ENCODE measurements around the gene PKP4. TPM values are rescaled to one million over a fixed set of nuclear protein-coding genes. Genes with fewer than 3 reads are reported as not detected.

Gene PKP4
- total RNA-seq, 1 donor from 2014 or later: 83.9 TPM

DNA sequence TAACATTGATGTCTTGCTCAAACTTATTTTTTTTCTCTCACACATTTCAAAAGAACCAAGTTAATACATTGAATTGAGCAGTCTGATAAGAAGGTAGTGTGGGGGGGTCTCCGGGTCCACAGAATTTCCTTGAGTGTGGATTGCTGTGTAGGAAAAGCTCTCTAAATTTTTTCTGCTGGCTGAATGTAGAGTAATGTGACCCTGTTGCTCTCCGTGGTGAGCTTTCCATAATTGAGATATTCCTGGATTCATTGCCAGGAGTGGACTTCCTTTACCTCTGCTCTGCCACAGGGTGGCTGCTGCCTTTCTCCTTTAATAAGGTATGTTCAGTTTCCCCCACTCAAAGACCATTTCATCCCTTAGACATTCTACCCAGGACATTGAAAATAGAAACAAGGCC lies 50.9 kb downstream of the PKP4 start:
- Histone ChIP-seq H3K9ac (no peak overlapping the region), H3K27me3 (no peaks in the 10 kb centered on the region), H3K27ac (no peak overlapping the region), H3K4me3 (no peak overlapping the region), H4K20me1 (ENCODE audit: low read depth) (peaks cover 12% of the 10 kb centered on the region), H2AFZ (replicated peaks) (no peak overlapping the region), H3F3A (ENCODE audit: low read depth) (no peaks in the 10 kb centered on the region), H3K9me3 (ENCODE audit: low read depth) (no peaks in the 10 kb centered on the region), H3K36me3 (no peaks in the 10 kb centered on the region), H3K4me1 (peaks cover 7% of the 10 kb centered on the region), H3K79me2 (ENCODE audit: low read depth) (peaks cover 99% of the 10 kb centered on the region), H3K4me2 (no peak overlapping the region)
- Mint-ChIP-seq H3K27me3 (ENCODE audit: insufficient read depth, low read depth) (no peaks in the 10 kb centered on the region), H3K27ac (no peak overlapping the region), H3K4me1 (peaks cover 3% of the 10 kb centered on the region), H3K4me3 (no peak overlapping the region), H3K36me3 (peaks cover 20% of the 10 kb centered on the region), H3K9me3 (peaks cover 4% of the 10 kb centered on the region)
- no peak for DNase-seq (ENCODE audit: low spot score)
- no peak for TF ChIP-seq EZH2phosphoT487 (IDR thresholded peaks at IDR 0.05)
- no peak for TF ChIP-seq EZH2 (IDR thresholded peaks at IDR 0.05)
- TF ChIP-seq, protein P1, sequence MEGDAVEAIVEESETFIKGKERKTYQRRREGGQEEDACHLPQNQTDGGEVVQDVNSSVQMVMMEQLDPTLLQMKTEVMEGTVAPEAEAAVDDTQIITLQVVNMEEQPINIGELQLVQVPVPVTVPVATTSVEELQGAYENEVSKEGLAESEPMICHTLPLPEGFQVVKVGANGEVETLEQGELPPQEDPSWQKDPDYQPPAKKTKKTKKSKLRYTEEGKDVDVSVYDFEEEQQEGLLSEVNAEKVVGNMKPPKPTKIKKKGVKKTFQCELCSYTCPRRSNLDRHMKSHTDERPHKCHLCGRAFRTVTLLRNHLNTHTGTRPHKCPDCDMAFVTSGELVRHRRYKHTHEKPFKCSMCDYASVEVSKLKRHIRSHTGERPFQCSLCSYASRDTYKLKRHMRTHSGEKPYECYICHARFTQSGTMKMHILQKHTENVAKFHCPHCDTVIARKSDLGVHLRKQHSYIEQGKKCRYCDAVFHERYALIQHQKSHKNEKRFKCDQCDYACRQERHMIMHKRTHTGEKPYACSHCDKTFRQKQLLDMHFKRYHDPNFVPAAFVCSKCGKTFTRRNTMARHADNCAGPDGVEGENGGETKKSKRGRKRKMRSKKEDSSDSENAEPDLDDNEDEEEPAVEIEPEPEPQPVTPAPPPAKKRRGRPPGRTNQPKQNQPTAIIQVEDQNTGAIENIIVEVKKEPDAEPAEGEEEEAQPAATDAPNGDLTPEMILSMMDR (IDR thresholded peaks at IDR 0.05): no peak

DNA sequence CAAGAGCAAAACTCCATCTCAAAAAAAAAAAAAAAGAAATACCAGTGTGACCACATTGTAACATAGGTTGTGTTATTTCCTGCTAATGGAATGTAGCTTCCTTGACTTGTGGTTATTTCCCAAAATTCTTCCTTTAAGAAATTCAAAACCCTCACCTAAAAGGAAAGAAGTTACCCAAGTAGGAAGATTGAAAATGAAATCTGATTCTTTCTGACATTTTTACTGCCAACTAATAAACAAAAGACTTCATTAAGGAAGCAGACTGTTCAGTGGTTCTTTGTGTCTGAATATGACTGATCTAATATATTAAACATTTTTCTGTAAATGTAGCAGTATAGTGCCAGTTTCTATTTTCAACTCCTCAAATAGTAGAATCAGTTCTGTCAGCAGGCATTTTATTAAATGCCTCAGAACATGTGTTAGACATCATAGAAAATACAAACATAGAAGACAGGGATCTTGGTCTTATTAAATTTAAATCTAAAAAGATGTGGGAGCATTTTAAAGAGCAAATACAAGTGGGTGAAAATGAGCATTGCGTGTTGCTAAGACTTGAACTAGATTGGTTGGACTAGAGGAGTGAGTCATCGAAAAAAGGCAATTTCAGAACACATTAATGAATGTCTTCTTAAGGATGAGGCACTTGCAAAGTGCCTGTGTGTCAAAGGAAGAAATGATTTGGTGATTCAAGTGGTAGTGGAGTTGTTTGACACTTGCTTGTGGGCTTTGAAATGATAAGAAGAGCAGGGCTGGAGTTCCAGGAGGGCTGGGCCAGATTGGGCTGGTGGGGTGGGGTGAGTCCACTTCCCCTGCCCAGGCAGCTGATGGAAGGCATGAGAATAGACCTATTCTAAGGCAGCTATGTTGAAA lies 53.4 kb downstream of the PKP4 start:
- Mint-ChIP-seq H3K4me3 (no peak overlapping the region), H3K9me3 (peaks cover 4% of the 10 kb centered on the region), H3K36me3 (peaks cover 31% of the 10 kb centered on the region), H3K4me1 (peaks cover 3% of the 10 kb centered on the region), H3K27me3 (ENCODE audit: insufficient read depth, low read depth) (no peaks in the 10 kb centered on the region), H3K27ac (no peak overlapping the region)
- Histone ChIP-seq H3K36me3 (no peaks in the 10 kb centered on the region), H2AFZ (replicated peaks) (no peak overlapping the region), H3K4me1 (peaks cover 3% of the 10 kb centered on the region), H3K9ac (no peak overlapping the region), H3K27me3 (no peaks in the 10 kb centered on the region), H3K9me3 (ENCODE audit: low read depth) (no peaks in the 10 kb centered on the region), H3K27ac (no peak overlapping the region), H3F3A (ENCODE audit: low read depth) (no peaks in the 10 kb centered on the region), H3K4me2 (no peak overlapping the region), H3K79me2 (ENCODE audit: low read depth) (peaks cover 92% of the 10 kb centered on the region), H3K4me3 (no peak overlapping the region), H4K20me1 (ENCODE audit: low read depth) (peaks cover 3% of the 10 kb centered on the region)
- no peak for DNase-seq (ENCODE audit: low spot score)
- TF ChIP-seq EZH2 (IDR thresholded peaks at IDR 0.05): no peak
- TF ChIP-seq EZH2phosphoT487 (IDR thresholded peaks at IDR 0.05): no peak
- TF ChIP-seq, protein P1 (IDR thresholded peaks at IDR 0.05): no peak

DNA sequence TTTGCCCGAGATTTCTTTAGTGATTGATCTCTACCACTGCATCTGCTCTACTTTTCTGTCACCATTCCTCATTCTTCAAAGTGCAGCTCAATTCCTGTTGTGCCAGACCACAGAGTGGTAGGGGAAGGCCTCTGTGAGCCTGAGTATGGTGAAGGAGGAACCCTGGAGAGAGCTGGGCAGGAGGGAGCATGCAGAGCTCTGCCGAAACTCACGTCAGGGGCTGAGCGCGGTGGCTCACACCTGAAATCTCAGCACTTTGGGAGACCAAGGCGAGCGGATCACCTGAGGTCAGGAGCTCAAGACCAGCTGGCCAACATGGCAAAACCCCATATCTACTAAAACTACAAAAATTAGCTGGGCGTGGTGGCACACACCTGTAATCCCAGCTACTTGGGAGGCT lies 54.1 kb downstream of the PKP4 start:
- Mint-ChIP-seq H3K36me3 (peaks cover 35% of the 10 kb centered on the region), H3K4me3 (no peak overlapping the region)
- peaks cover 92% of the 10 kb centered on the region for H3K79me2 ChIP-seq (ENCODE audit: low read depth)

More for the DNA sequence above, 54.1 kb downstream of the PKP4 start:
- Histone ChIP-seq H2AFZ (replicated peaks) (no peak overlapping the region), H3F3A (ENCODE audit: low read depth) (no peaks in the 10 kb centered on the region), H3K9ac (no peak overlapping the region), H3K4me3 (no peak overlapping the region), H4K20me1 (ENCODE audit: low read depth) (no peaks in the 10 kb centered on the region), H3K9me3 (ENCODE audit: low read depth) (no peaks in the 10 kb centered on the region), H3K4me2 (no peak overlapping the region), H3K4me1 (no peaks in the 10 kb centered on the region), H3K36me3 (no peaks in the 10 kb centered on the region), H3K27ac (no peak overlapping the region), H3K27me3 (no peaks in the 10 kb centered on the region)
- Mint-ChIP-seq H3K9me3 (peaks cover 4% of the 10 kb centered on the region), H3K27ac (no peak overlapping the region), H3K27me3 (ENCODE audit: insufficient read depth, low read depth) (no peaks in the 10 kb centered on the region), H3K4me1 (no peaks in the 10 kb centered on the region)
- TF ChIP-seq, protein P1 (IDR thresholded peaks at IDR 0.05): no peak
- TF ChIP-seq EZH2 (IDR thresholded peaks at IDR 0.05) (no peak), EZH2phosphoT487 (IDR thresholded peaks at IDR 0.05) (no peak)
- no peak for DNase-seq (ENCODE audit: low spot score)
